Activated CD4-positive, alpha-beta T cell treated with anti-CD3 and anti-CD28 coated beads, Interleukin-2, amount 50 U/mL, for 1 hour (primary cell): ENCODE results near the gene RBPMS2.

Source experiments
- DNase-seq: peaks from one replicate; pipeline ENCODE4 v3.0.0-alpha.2; 2020

The RBPMS2 gene

DNA sequence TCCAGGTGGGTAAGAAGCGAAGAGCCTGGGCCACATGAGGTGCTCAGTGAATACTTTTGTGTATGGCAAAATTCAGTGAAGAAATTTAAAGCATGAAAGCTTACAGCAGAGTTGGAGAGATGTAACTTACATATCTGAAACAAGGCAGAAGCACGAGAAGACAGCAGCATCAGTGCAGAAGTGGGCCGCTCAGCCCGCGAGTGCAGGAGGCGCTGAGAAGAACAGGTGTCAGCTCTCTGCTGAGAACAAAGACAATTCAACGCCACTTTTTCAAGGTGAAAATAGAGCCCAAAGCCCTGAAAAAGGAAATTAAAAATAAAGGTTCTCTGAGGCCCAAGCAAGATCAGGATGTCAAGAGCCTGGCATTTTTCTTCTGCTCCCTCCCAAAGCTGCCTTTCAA, 58.3 kb downstream of the RBPMS2 start:
- DNase-seq: no peak

GRCh38 chr15:64716452-64716851, 58.9 kb downstream of the RBPMS2 start:
- DNase-seq: no peak

DNA sequence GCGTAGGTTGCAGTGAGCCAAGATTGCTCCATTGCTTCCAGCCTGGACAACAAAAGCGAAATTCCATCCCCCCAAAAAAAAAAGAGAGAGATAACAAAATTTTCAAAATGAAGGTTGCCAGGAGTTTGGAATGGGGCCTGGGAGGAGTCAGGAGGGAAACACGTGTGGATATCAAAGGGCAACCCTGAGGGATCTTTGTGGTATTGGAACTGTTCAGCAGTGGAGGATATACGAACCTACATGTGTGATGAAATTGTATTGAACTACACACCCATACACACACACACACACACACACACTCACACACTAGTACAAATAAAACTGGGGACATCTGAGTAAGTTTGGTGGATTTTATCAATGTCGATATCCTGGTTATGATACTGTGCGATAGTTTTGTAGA, 61.8 kb downstream of the RBPMS2 start:
- no peak for DNase-seq

DNA sequence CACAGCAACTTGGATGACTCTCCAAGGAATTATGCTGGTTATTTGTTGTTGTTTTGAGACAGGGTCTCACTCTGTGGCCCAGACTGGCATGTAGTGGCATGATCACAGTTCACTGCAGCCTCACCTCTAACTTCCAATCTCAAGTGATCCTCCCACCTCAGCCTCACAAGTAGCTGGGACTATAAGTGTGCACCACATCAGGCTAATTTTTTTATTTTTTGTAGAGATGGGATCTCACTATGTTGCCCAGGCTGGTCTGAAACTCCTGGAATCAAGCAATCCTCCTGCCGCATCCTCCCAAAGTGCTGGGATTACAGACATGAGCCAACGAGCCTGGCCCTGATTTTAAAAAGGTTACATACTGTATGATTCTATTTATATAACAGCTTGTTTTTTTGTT, 63.0 kb downstream of the RBPMS2 start:
- DNase-seq: no peak

DNA sequence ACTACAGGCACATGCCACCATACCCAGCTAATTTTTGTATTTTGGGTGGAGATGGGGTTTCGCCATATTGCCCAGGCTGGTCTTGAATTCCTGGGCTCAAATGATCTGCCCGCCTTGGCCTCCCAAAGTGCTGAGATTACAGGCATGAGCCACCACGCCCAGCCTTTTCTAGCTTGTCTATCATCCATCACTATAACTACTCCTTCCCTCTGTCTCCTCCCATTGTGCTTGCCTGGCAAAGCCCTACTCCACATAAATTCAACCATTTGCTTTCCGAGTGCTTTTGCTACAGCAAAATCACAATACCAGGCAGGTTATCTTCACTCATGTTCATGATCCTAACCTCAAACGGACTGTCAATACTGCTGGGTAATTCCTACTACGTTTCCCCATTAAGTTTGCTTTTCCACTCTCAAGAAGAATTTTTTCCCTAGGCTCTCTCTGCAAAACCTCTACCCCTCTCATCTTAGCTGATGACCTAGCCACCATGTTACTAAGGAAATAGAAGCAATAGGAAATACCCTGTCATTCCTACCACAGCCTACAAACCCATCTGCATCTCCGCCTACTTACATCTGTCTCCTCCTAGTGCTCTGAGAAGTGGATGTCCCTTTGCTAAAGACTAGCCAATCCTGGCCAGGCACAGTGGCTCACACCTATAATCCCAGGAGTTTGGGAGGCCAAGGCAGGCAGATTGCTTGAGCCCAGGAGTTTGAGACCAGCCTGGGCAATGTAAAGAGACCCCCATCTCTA, 64.5 kb downstream of the RBPMS2 start:
- no peak for DNase-seq

GRCh38 chr15:64706011-64706911, 69.1 kb downstream of the RBPMS2 start:
- no peak for DNase-seq

GRCh38 chr15:64705006-64705405, 70.4 kb downstream of the RBPMS2 start:
- DNase-seq: no peak

GRCh38 chr15:64703632-64703959, 71.8 kb downstream of the RBPMS2 start:
- DNase-seq: no peak

DNA sequence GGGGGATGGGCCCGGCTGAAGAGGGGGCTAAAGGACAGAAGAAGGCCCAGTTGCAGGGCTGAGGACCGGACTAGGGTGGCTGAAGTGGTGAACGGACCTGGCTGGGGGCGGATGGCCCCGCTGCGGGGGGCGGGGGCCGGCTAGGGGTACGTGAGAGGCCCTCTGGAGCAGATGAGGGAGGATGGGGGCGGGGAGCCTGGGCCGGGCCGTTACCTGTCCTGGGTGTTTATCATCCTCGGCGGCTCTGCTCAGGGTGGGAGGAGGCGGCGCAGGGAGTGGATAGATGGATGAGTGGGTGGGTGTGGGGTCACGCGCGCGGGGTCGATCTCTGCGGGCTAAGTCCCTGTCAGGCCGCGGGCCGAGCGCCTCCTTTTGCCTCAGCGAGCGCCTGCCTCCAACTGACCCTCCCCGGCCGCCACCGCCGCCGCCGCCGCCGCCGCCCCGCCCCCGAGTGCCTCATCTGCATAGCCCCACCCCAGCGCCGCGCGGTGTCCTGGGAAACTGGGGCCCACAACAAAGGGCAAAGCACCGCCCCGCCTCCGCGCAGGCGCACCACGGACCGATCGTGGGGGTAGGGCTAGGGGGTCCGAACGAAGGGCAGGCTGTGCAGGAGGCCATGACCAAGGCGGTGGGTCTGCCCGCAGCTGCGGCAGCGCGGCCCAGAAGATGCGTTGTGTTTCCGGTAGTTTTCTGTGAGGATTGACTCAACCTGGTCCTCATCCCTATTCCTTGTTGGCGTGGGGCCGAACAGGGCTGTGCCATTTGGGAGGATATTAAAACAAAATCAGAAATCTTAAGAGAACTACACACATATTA, 72.4 kb downstream of the RBPMS2 start:
- peak; percentile 95 for DNase-seq

- DNase-seq: no peak
These were observed 73.8 kb downstream of the RBPMS2 start for GRCh38 chr15:64701482-64702184.

DNA sequence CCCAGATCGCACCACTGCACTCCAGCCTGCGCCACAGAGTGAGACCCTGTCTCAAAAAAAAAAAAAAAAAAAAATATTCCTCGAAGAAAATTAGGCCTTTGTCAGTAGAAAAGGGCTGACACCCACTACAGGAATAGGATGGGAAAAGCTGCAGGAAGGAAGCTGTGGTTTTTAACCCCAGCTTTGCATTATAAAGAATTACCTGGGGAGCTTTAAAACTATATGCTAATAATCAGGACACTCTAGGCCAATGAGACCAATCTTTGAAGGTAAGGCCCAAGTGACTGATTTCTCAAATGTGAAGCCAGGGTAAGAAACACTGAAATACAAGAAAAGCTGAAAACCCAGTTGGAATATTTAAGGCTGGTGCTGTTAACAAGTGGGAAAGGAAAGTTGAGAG, 74.3 kb downstream of the RBPMS2 start:
- DNase-seq: no peak

- no peak for DNase-seq
These were observed 75.5 kb downstream of the RBPMS2 start for GRCh38 chr15:64699751-64700388.

GRCh38 chr15:64698823-64699222, 76.6 kb downstream of the RBPMS2 start:
- no peak for DNase-seq

- DNase-seq: no peak
These were observed 77.4 kb downstream of the RBPMS2 start for GRCh38 chr15:64697911-64698369.

- DNase-seq: no peak
These were observed 78.9 kb downstream of the RBPMS2 start for GRCh38 chr15:64696481-64696880.

DNA sequence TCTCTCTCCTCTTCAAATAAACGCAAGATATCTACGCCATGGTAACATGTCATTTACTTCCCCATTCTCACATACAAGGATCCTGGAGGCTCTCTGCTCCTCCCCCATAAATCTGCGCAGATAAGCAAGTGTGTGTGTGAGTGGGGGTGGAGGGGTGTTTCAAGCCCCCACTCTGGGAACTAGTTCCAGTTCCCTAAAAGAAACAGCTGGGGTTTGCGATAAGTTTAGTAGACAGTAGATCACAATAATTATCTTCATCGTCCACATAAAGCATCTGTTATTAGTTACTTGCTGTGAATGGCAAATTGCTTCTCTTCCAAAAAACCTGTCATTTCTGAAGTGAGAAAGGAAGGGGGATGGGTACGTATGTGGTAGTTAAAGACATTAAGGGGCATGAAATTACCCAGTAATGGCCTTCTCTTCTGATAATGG, 79.8 kb downstream of the RBPMS2 start:
- no peak for DNase-seq

- no peak for DNase-seq
These were observed 80.6 kb downstream of the RBPMS2 start for GRCh38 chr15:64694816-64695215.

- DNase-seq: no peak
These were observed 82.3 kb downstream of the RBPMS2 start for GRCh38 chr15:64693134-64693533.

GRCh38 chr15:64691896-64692565, 83.4 kb downstream of the RBPMS2 start:
- DNase-seq: no peak

- DNase-seq: no peak
These were observed 84.7 kb downstream of the RBPMS2 start for GRCh38 chr15:64690578-64691296.

GRCh38 chr15:64690008-64690407, 85.4 kb downstream of the RBPMS2 start:
- DNase-seq: no peak
